ENCODE data around the gene MGAT4A. TPM values are rescaled to one million over a fixed set of nuclear protein-coding genes. Genes with fewer than 3 reads are reported as not detected.

Gene MGAT4A
- total RNA-seq, 1 donor from 2014 or later, result 0.38 TPM

DNA sequence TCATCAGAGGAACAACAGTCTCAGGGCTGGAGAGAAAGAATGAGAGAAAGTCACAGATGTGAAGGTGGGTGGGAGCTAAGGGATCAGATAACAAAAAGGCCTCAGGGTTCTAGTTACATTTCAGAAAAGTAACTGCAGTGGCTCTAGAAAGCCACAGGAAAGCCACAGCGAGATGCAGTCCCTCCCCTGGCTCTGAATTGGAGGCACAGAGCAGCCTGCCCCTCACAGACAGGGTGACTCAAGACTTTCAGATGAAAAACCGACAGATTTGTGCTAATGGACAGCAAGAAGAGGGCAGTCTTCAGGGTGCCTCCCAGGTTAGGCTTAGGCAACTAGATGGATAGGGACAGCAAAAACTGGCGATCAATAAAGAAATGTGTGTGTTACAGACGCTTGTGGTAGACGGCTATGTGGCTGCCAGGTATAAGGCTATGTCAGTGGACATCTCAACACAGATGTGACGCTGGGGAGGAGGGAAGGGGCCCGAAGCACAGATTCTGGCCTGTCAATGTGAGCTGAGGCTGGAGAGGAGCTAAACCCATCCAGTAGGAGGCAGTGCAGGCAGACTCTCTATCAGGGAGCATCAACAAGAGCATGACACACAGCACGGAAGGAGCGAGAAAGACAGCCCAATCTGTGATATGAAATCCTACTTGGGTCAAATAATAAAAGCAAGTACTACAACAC is 96.4 kb downstream of the MGAT4A start:
- no peaks in the 10 kb centered on the region for H3K36me3 Mint-ChIP-seq (ENCODE audit: unreplicated experiment)
- peaks cover 6% of the 10 kb centered on the region for H3K4me1 Mint-ChIP-seq (ENCODE audit: unreplicated experiment)
- DNase-seq (ENCODE audit: extremely low spot score, unreplicated experiment), result no peak
- H3K9me3 Mint-ChIP-seq (ENCODE audit: unreplicated experiment), result no peaks in the 10 kb centered on the region
- peaks cover 23% of the 10 kb centered on the region for H3K27me3 Mint-ChIP-seq (ENCODE audit: unreplicated experiment)
- no peak overlapping the region for H3K4me3 Mint-ChIP-seq (ENCODE audit: unreplicated experiment)
- TF ChIP-seq, protein P1, sequence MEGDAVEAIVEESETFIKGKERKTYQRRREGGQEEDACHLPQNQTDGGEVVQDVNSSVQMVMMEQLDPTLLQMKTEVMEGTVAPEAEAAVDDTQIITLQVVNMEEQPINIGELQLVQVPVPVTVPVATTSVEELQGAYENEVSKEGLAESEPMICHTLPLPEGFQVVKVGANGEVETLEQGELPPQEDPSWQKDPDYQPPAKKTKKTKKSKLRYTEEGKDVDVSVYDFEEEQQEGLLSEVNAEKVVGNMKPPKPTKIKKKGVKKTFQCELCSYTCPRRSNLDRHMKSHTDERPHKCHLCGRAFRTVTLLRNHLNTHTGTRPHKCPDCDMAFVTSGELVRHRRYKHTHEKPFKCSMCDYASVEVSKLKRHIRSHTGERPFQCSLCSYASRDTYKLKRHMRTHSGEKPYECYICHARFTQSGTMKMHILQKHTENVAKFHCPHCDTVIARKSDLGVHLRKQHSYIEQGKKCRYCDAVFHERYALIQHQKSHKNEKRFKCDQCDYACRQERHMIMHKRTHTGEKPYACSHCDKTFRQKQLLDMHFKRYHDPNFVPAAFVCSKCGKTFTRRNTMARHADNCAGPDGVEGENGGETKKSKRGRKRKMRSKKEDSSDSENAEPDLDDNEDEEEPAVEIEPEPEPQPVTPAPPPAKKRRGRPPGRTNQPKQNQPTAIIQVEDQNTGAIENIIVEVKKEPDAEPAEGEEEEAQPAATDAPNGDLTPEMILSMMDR (IDR thresholded peaks at IDR 0.05), result peak; percentile 30
- H3K27ac Mint-ChIP-seq (ENCODE audit: unreplicated experiment), result no peak overlapping the region

DNA sequence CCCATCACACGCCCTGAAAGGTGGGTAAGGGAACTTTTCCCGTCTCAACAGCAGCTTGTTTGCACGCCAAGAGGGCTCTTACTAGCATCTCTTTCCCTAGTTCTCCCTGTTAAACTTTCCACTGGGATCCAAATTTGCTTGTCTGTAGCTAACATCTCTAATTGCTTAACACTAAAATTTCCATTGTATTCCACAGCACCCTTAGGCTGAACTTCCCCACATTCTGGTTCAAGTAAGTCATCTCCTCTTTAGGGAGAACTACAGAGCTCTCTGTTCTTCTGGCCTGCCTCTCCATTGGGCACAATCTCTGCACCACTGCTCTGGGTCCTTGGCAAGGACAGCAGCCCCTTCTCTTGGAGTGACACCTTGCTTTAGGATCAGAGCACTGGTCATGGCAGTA is 98.6 kb downstream of the MGAT4A start:
- no peak for DNase-seq (ENCODE audit: extremely low spot score, unreplicated experiment)
- TF ChIP-seq, protein P1 (IDR thresholded peaks at IDR 0.05), result no peak
- Mint-ChIP-seq H3K9me3 (ENCODE audit: unreplicated experiment) (peaks cover 5% of the 10 kb centered on the region), H3K27me3 (ENCODE audit: unreplicated experiment) (peaks cover 26% of the 10 kb centered on the region), H3K36me3 (ENCODE audit: unreplicated experiment) (no peaks in the 10 kb centered on the region), H3K27ac (ENCODE audit: unreplicated experiment) (no peak overlapping the region), H3K4me1 (ENCODE audit: unreplicated experiment) (peaks cover 6% of the 10 kb centered on the region), H3K4me3 (ENCODE audit: unreplicated experiment) (no peak overlapping the region)

DNA sequence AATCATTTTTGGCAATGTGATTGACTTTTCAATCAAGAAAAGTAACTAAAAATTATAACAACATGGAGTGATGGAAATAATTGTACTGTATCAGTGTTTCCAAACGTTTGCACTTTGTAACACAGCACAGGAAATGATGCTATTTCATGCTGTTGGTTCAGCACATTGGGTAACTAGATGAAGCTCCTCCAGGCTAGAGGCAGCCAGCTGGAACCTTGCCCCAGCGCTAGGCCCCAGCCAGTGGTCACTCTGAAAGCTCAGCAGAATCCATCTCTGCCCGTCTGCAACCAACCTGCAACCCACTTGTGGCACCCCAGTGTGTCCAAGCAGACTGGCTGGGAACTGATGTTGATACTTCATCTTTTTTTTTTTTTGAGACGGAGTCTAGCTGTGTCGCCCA is 107.3 kb downstream of the MGAT4A start:
- H3K4me3 Mint-ChIP-seq (ENCODE audit: unreplicated experiment), result no peak overlapping the region
- no peak overlapping the region for H3K27ac Mint-ChIP-seq (ENCODE audit: unreplicated experiment)
- no peak for DNase-seq (ENCODE audit: extremely low spot score, unreplicated experiment)
- TF ChIP-seq, protein P1 (IDR thresholded peaks at IDR 0.05), result no peak
- peaks cover 23% of the 10 kb centered on the region for H3K27me3 Mint-ChIP-seq (ENCODE audit: unreplicated experiment)
- peaks cover 2% of the 10 kb centered on the region for H3K36me3 Mint-ChIP-seq (ENCODE audit: unreplicated experiment)
- peaks cover 3% of the 10 kb centered on the region for H3K4me1 Mint-ChIP-seq (ENCODE audit: unreplicated experiment)
- H3K9me3 Mint-ChIP-seq (ENCODE audit: unreplicated experiment), result peaks cover 5% of the 10 kb centered on the region

DNA sequence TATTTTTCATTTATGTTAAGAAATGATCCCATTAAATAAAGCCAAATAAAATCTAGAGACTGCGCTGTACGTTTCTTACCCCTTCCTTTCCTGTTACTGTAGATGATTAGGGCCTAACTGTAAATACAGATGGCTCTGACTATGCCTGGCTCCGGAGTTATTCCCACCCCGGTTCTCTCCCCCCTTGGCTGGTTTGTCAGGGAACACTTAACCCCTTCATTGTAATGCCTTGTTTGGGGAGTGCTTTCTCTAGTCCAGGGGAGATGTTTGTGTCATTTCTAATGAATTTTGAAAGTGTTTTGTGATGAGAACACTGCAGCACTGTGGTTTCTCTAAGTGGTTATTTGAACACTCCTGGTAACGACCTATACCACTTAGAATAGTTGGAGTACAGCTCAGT is 113.8 kb downstream of the MGAT4A start:
- no peaks in the 10 kb centered on the region for H3K4me1 Mint-ChIP-seq (ENCODE audit: unreplicated experiment)
- H3K4me3 Mint-ChIP-seq (ENCODE audit: unreplicated experiment), result no peak overlapping the region
- TF ChIP-seq, protein P1 (IDR thresholded peaks at IDR 0.05), result no peak
- H3K27me3 Mint-ChIP-seq (ENCODE audit: unreplicated experiment), result no peaks in the 10 kb centered on the region
- H3K27ac Mint-ChIP-seq (ENCODE audit: unreplicated experiment), result no peak overlapping the region
- no peak for DNase-seq (ENCODE audit: extremely low spot score, unreplicated experiment)
- no peaks in the 10 kb centered on the region for H3K9me3 Mint-ChIP-seq (ENCODE audit: unreplicated experiment)
- peaks cover 46% of the 10 kb centered on the region for H3K36me3 Mint-ChIP-seq (ENCODE audit: unreplicated experiment)

DNA sequence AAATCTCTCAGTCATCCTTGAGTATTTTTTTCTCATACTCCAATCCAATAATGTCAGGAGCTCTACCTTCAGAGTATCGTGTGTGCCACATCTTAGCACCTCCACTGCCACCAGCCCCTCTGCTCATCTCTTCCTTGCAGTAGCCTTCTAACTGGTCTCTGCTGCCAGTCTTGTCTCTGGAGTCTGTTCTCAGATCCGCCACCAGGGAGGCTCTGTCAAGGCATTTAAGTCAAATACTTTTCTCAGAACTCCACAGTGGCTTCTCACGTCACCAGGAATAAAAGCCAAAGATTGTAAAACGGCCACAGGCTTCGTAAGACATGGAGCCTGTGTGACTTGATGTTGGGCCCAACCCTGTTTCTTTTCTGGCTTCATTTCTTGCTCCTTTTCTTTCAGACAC is 115.5 kb downstream of the MGAT4A start:
- Mint-ChIP-seq H3K4me1 (ENCODE audit: unreplicated experiment) (peaks cover 8% of the 10 kb centered on the region), H3K36me3 (ENCODE audit: unreplicated experiment) (peaks cover 55% of the 10 kb centered on the region), H3K27ac (ENCODE audit: unreplicated experiment) (no peak overlapping the region)

More for the DNA sequence above, 115.5 kb downstream of the MGAT4A start:
- no peaks in the 10 kb centered on the region for H3K27me3 Mint-ChIP-seq (ENCODE audit: unreplicated experiment)
- TF ChIP-seq, protein P1 (IDR thresholded peaks at IDR 0.05), result no peak
- no peak for DNase-seq (ENCODE audit: extremely low spot score, unreplicated experiment)
- H3K4me3 Mint-ChIP-seq (ENCODE audit: unreplicated experiment), result no peak overlapping the region
- H3K9me3 Mint-ChIP-seq (ENCODE audit: unreplicated experiment), result no peaks in the 10 kb centered on the region

All from osteocyte (in vitro differentiated cells).